DND-41 (cell line): ENCODE measurements around the gene CALN1.

Source experiments
- EZH2 ChIP-seq: IDR thresholded peaks from 3 replicates; pipeline ENCODE4 v1.6.1; 2012; ENCODE audit warnings: borderline replicate concordance, low read depth, mild to moderate bottlenecking, moderate library complexity, low read length, inconsistent platforms; ENCODE audit not compliant: severe bottlenecking
- TF ChIP-seq, protein P1 (sequence below): IDR thresholded peaks from 2 replicates; pipeline ENCODE4 v1.5.1; 2012; ENCODE audit warnings: borderline replicate concordance, low read length, moderate library complexity, mild to moderate bottlenecking; ENCODE audit not compliant: poor library complexity, severe bottlenecking; ENCODE audit errors: extremely low read depth

GRCh38 chr7:71925663-71926062 is 486.5 kb downstream of the CALN1 start:
- TF ChIP-seq, protein P1, sequence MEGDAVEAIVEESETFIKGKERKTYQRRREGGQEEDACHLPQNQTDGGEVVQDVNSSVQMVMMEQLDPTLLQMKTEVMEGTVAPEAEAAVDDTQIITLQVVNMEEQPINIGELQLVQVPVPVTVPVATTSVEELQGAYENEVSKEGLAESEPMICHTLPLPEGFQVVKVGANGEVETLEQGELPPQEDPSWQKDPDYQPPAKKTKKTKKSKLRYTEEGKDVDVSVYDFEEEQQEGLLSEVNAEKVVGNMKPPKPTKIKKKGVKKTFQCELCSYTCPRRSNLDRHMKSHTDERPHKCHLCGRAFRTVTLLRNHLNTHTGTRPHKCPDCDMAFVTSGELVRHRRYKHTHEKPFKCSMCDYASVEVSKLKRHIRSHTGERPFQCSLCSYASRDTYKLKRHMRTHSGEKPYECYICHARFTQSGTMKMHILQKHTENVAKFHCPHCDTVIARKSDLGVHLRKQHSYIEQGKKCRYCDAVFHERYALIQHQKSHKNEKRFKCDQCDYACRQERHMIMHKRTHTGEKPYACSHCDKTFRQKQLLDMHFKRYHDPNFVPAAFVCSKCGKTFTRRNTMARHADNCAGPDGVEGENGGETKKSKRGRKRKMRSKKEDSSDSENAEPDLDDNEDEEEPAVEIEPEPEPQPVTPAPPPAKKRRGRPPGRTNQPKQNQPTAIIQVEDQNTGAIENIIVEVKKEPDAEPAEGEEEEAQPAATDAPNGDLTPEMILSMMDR, result peak; percentile 38
- no peak for TF ChIP-seq EZH2
